NT2/D1 (cell line): Measurements from ENCODE around the gene DYSF.

Source experiments
- SUZ12 ChIP-seq: IDR thresholded peaks from 2 replicates; pipeline ENCODE4 v1.6.1; 2011; ENCODE audit not compliant: insufficient read length, insufficient read depth; ENCODE audit errors: extremely low read depth
- YY1 ChIP-seq: IDR thresholded peaks from 2 replicates; pipeline ENCODE4 v1.6.1; 2011; ENCODE audit not compliant: insufficient read length, insufficient read depth
- ZNF274 ChIP-seq: IDR thresholded peaks from 2 replicates; pipeline ENCODE4 v1.6.1; 2011; ENCODE audit warnings: mild to moderate bottlenecking, low read depth, low read length

DNA sequence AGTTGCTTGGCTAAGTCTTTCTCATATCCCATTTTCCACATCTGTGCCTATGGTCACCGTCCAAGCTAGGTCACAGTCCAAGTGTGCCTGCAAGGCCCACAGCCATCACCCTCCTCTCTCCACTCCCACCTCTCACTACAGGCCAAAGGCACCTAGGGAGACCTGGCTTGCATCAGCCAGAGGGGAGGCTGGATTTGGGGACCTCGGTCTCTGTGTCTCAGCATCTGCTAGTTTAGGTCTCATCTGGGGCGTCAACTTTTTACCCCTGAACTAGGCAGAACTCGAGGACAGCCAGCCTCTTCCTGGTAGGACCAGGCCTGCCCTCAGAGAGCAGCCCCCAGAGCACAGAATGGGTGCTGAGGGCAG lies 217.1 kb downstream of the DYSF start:
- TF ChIP-seq ZNF274: no peak
- no peak for TF ChIP-seq SUZ12
- TF ChIP-seq YY1: no peak
